T follicular helper cell (primary cell): ENCODE measurements around the gene COL9A1.

Source experiments
- DNase-seq: peaks from one replicate; pipeline ENCODE4 v3.0.0-alpha.2; 2020; ENCODE audit warnings: low read depth

COL9A1 gene

GRCh38 chr6:70225055-70225454, 77.8 kb downstream of the COL9A1 start:
- DNase-seq, result no peak

GRCh38 chr6:70222439-70222749, 80.5 kb downstream of the COL9A1 start:
- DNase-seq, result no peak

- DNase-seq, result no peak
Observed at GRCh38 chr6:70221715-70222438, 81.0 kb downstream of the COL9A1 start.

GRCh38 chr6:70221025-70221714, 81.7 kb downstream of the COL9A1 start:
- no peak for DNase-seq

- DNase-seq, result no peak
Observed at GRCh38 chr6:70219943-70220613, 82.8 kb downstream of the COL9A1 start.

- DNase-seq, result no peak
Observed at GRCh38 chr6:70216767-70217166, 86.1 kb downstream of the COL9A1 start.

- no peak for DNase-seq
Observed at GRCh38 chr6:70215460-70216108, 87.3 kb downstream of the COL9A1 start.

GRCh38 chr6:70210462-70210861, 92.4 kb downstream of the COL9A1 start:
- no peak for DNase-seq

GRCh38 chr6:70208235-70208790, 94.6 kb downstream of the COL9A1 start:
- no peak for DNase-seq

GRCh38 chr6:70198785-70199184, 104.1 kb downstream of the COL9A1 start:
- no peak for DNase-seq

GRCh38 chr6:70196531-70196930, 106.4 kb downstream of the COL9A1 start:
- DNase-seq, result no peak

GRCh38 chr6:70194421-70194820, 108.5 kb downstream of the COL9A1 start:
- DNase-seq, result no peak

- no peak for DNase-seq
Observed at GRCh38 chr6:70188202-70188601, 114.7 kb downstream of the COL9A1 start.

GRCh38 chr6:70186461-70186860, 116.4 kb downstream of the COL9A1 start:
- no peak for DNase-seq

GRCh38 chr6:70184723-70185122, 118.2 kb downstream of the COL9A1 start:
- no peak for DNase-seq

- no peak for DNase-seq
Observed at GRCh38 chr6:70183538-70183937, 119.3 kb downstream of the COL9A1 start.

GRCh38 chr6:70180901-70181599, 121.8 kb downstream of the COL9A1 start:
- DNase-seq, result no peak

GRCh38 chr6:70180183-70180900, 122.5 kb downstream of the COL9A1 start:
- no peak for DNase-seq

GRCh38 chr6:70176842-70177550, 125.9 kb downstream of the COL9A1 start:
- no peak for DNase-seq

GRCh38 chr6:70175770-70176169, 127.1 kb downstream of the COL9A1 start:
- no peak for DNase-seq
